HEK293 (cell line): ENCODE measurements around the gene CLEC4A.

Source experiments
- CTCF ChIA-PET: fragments of 350-600 bp; formaldehyde crosslinking; extraction: SDS; loops from one replicate; lab custom pipeline; 2021; ENCODE audit warnings: antibody characterized with exemption; lab: Yijun Ruan, JAX
- POLR2A ChIA-PET: fragments of 300-600 bp; formaldehyde crosslinking; extraction: SDS; loops from one replicate; lab custom pipeline; 2020; ENCODE audit warnings: antibody characterized with exemption, inconsistent platforms; lab: Yijun Ruan, JAX
- H3K27ac ChIP-seq: fragments of 200-500 bp; sonication (Bioruptor generic); 2 replicates; pipeline ENCODE4 v1.5.1; 2014; ENCODE audit warnings: low read depth, low read length, control low read depth, inconsistent platforms; ENCODE audit errors: extremely low read depth
- H3K36me3 ChIP-seq, 2 experiments: fragments of 200-500 bp in 1 of 2; sonication (Bioruptor generic) in 1 of 2; 1 replicate in 1 of 2; 2 replicates in 1 of 2; pipeline ENCODE4 v1.5.1; 2014 to 2017; ENCODE audit warnings: inconsistent platforms in 2 of 2, low read length in 2 of 2; ENCODE audit not compliant: control insufficient read depth in 2 of 2, insufficient read depth in 1 of 2
- H3K4me1 ChIP-seq: fragments of 200-500 bp; sonication (Bioruptor generic); 2 replicates; pipeline ENCODE4 v1.5.1; 2014; ENCODE audit warnings: mild to moderate bottlenecking, low read length, inconsistent platforms; ENCODE audit not compliant: control insufficient read depth, insufficient read depth
- H3K4me3 ChIP-seq: 2 replicates; pipeline ENCODE4 v1.5.1; 2011; ENCODE audit warnings: low read depth, mild to moderate bottlenecking, control low read depth, low read length, moderate library complexity
- H3K9me3 ChIP-seq: fragments of 200-500 bp; sonication (Bioruptor generic); 2 replicates; pipeline ENCODE4 v1.5.1; 2014; ENCODE audit warnings: low read depth, low read length, inconsistent platforms; ENCODE audit not compliant: control insufficient read depth, insufficient read depth
- AEBP2 ChIP-seq: fragments of 450-650 bp; formaldehyde crosslinking; IDR thresholded peaks from 2 replicates; pipeline ENCODE4 v1.5.1; 2016; ENCODE audit warnings: missing biosample characterization, missing genetic modification characterization, borderline replicate concordance
- ATF2 ChIP-seq: fragments of 450-650 bp; formaldehyde crosslinking; IDR thresholded peaks from 2 replicates; pipeline ENCODE4 v1.5.1; 2016; ENCODE audit warnings: missing biosample characterization, missing genetic modification characterization, low read depth
- CTCF ChIP-seq: fragments of 450-650 bp; formaldehyde crosslinking; IDR thresholded peaks from 2 replicates; pipeline ENCODE4 v1.5.1; 2016; ENCODE audit warnings: missing biosample characterization, missing genetic modification characterization
- FEZF1 ChIP-seq: fragments of 450-650 bp; formaldehyde crosslinking; IDR thresholded peaks from 2 replicates; pipeline ENCODE4 v1.5.1; 2016; ENCODE audit warnings: missing biosample characterization, missing genetic modification characterization
- GFI1B ChIP-seq: fragments of 450-650 bp; formaldehyde crosslinking; IDR thresholded peaks from 2 replicates; pipeline ENCODE4 v1.5.1; 2016; ENCODE audit warnings: missing biosample characterization, missing genetic modification characterization
- GLI2 ChIP-seq: fragments of 450-650 bp; formaldehyde crosslinking; IDR thresholded peaks from 2 replicates; pipeline ENCODE4; 2017; ENCODE audit warnings: missing biosample characterization, missing genetic modification characterization, low read depth, borderline replicate concordance
- GLI4 ChIP-seq: fragments of 450-650 bp; formaldehyde crosslinking; IDR thresholded peaks from 2 replicates; pipeline ENCODE4 v1.5.1; 2016; ENCODE audit warnings: missing biosample characterization, missing genetic modification characterization
- TCF7L2 ChIP-seq: IDR thresholded peaks from 2 replicates; pipeline ENCODE4 v1.6.1; 2011; ENCODE audit warnings: low read depth, mild to moderate bottlenecking, inconsistent platforms, low read length, moderate library complexity, borderline replicate concordance
- YY2 ChIP-seq: fragments of 450-650 bp; formaldehyde crosslinking; IDR thresholded peaks from 2 replicates; pipeline ENCODE4 v1.5.1; 2016; ENCODE audit warnings: missing biosample characterization, missing genetic modification characterization
- ZBTB48 ChIP-seq: fragments of 450-650 bp; formaldehyde crosslinking; IDR thresholded peaks from 2 replicates; pipeline ENCODE4 v1.5.1; 2016; ENCODE audit warnings: missing biosample characterization, missing genetic modification characterization
- ZBTB7A ChIP-seq: fragments of 450-650 bp; formaldehyde crosslinking; IDR thresholded peaks from 2 replicates; pipeline ENCODE4 v1.5.1; 2016; ENCODE audit warnings: low read depth, missing biosample characterization, missing genetic modification characterization
- ZBTB8A ChIP-seq: fragments of 450-650 bp; formaldehyde crosslinking; IDR thresholded peaks from 2 replicates; pipeline ENCODE4 v1.5.1; 2016; ENCODE audit warnings: missing biosample characterization, missing genetic modification characterization
- ZFP41 ChIP-seq: fragments of 450-650 bp; formaldehyde crosslinking; IDR thresholded peaks from 2 replicates; pipeline ENCODE4 v1.5.1; 2016; ENCODE audit warnings: missing biosample characterization, missing genetic modification characterization, borderline replicate concordance
- ZNF10 ChIP-seq: fragments of 450-650 bp; formaldehyde crosslinking; IDR thresholded peaks from 2 replicates; pipeline ENCODE4 v1.5.1; 2017; ENCODE audit warnings: missing biosample characterization, missing genetic modification characterization
- ZNF133 ChIP-seq: fragments of 450-650 bp; formaldehyde crosslinking; IDR thresholded peaks from 2 replicates; pipeline ENCODE4 v1.5.1; 2016; ENCODE audit warnings: missing biosample characterization, missing genetic modification characterization
- ZNF155 ChIP-seq: fragments of 450-650 bp; formaldehyde crosslinking; IDR thresholded peaks from 2 replicates; pipeline ENCODE4 v1.5.1; 2016; ENCODE audit warnings: missing biosample characterization, missing genetic modification characterization
- ZNF16 ChIP-seq: fragments of 450-650 bp; formaldehyde crosslinking; IDR thresholded peaks from 2 replicates; pipeline ENCODE4 v1.5.1; 2016; ENCODE audit warnings: low read depth, missing biosample characterization, missing genetic modification characterization
- ZNF280C ChIP-seq: fragments of 450-650 bp; formaldehyde crosslinking; IDR thresholded peaks from 2 replicates; pipeline ENCODE4 v1.5.1; 2016; ENCODE audit warnings: missing biosample characterization, missing genetic modification characterization
- ZNF416 ChIP-seq: fragments of 450-650 bp; formaldehyde crosslinking; IDR thresholded peaks from 2 replicates; pipeline ENCODE4 v1.5.1; 2016; ENCODE audit warnings: missing biosample characterization, missing genetic modification characterization
- ZNF561 ChIP-seq: fragments of 450-650 bp; IDR thresholded peaks from 2 replicates; pipeline ENCODE4 v1.5.1; 2018; ENCODE audit warnings: missing biosample characterization, missing genetic modification characterization, borderline replicate concordance
- ZNF629 ChIP-seq: fragments of 450-650 bp; formaldehyde crosslinking; IDR thresholded peaks from 2 replicates; pipeline ENCODE4 v1.5.1; 2017; ENCODE audit warnings: missing biosample characterization, missing genetic modification characterization
- ZNF645 ChIP-seq: fragments of 450-650 bp; formaldehyde crosslinking; IDR thresholded peaks from 2 replicates; pipeline ENCODE4; 2016; ENCODE audit warnings: missing biosample characterization, missing genetic modification characterization
- ZNF658 ChIP-seq: fragments of 450-650 bp; formaldehyde crosslinking; IDR thresholded peaks from 2 replicates; pipeline ENCODE4; 2016; ENCODE audit warnings: missing biosample characterization, missing genetic modification characterization
- ZNF677 ChIP-seq: fragments of 450-650 bp; IDR thresholded peaks from 2 replicates; pipeline ENCODE4 v1.5.0; 2018; ENCODE audit warnings: missing biosample characterization, mild to moderate bottlenecking, missing genetic modification characterization, moderate library complexity
- ZNF76 ChIP-seq: fragments of 450-650 bp; formaldehyde crosslinking; IDR thresholded peaks from 2 replicates; pipeline ENCODE4; 2016; ENCODE audit warnings: low read depth, missing biosample characterization, missing genetic modification characterization, borderline replicate concordance
- ZNF768 ChIP-seq: fragments of 450-650 bp; formaldehyde crosslinking; IDR thresholded peaks from 2 replicates; pipeline ENCODE4 v1.5.1; 2018; ENCODE audit warnings: missing biosample characterization, mild to moderate bottlenecking, missing genetic modification characterization
- ZSCAN18 ChIP-seq: fragments of 450-650 bp; formaldehyde crosslinking; IDR thresholded peaks from 2 replicates; pipeline ENCODE4 v1.5.1; 2016; ENCODE audit warnings: missing biosample characterization, missing genetic modification characterization

CLEC4A gene

GRCh38 chr12:8093291-8093690, 30.1 kb upstream of the CLEC4A start:
- no peak for TF ChIP-seq GLI2 (tag by site-specific recombination)
- TF ChIP-seq ZNF10 (tag by site-specific recombination): no peak
- TF ChIP-seq ZNF280C (tag by site-specific recombination): no peak
- no peak for TF ChIP-seq TCF7L2
- no peak for TF ChIP-seq ZBTB8A (tag by site-specific recombination)
- TF ChIP-seq ZFP41: no peak
- TF ChIP-seq ZBTB7A (tag by site-specific recombination): no peak
- no peak for TF ChIP-seq ZSCAN18 (tag by site-specific recombination)
- no peak for TF ChIP-seq ZNF629 (tag by site-specific recombination)
- no peak for TF ChIP-seq ZNF768 (tag by site-specific recombination)
- TF ChIP-seq ZBTB48 (tag by site-specific recombination): no peak
- no peak for TF ChIP-seq FEZF1 (tag by site-specific recombination)
- no peak for TF ChIP-seq GFI1B (tag by site-specific recombination)
- no peak for TF ChIP-seq GLI4 (tag by site-specific recombination)
- no peak for TF ChIP-seq ZNF155 (tag by site-specific recombination)
- TF ChIP-seq ZNF16 (tag by site-specific recombination): no peak
- POLR2A ChIA-PET: no interaction called here
- Histone ChIP-seq H3K27ac (no peak overlapping the region), H3K36me3 (peaks cover 61 to 83% of the 10 kb centered on the region in 2 experiments), H3K4me1 (no peaks in the 10 kb centered on the region), H3K9me3 (no peaks in the 10 kb centered on the region), H3K4me3 (no peak overlapping the region)
- CTCF ChIA-PET: interaction anchor here (0.6 to 1.5 kb wide), 3 partner anchors 15 to 144 kb away, joined by 3 to 5 read pairs (median 4); no protein-coding TSS in a partner anchor

- peaks cover 44 to 63% of the 10 kb centered on the region in 2 experiments for H3K36me3 ChIP-seq
- ChIA-PET POLR2A (no interaction called here), CTCF (interaction anchor here (0.6 to 1.6 kb wide), 4 partner anchors 9 to 136 kb away, joined by 4 read pairs; no protein-coding TSS in a partner anchor)
- no peaks in the 10 kb centered on the region for H3K4me1 ChIP-seq
- no peaks in the 10 kb centered on the region for H3K9me3 ChIP-seq
- H3K27ac ChIP-seq: no peak overlapping the region
- no peak overlapping the region for H3K4me3 ChIP-seq
- TF ChIP-seq ZNF561 (tag by site-specific recombination) (no peak), ZNF658 (tag by site-specific recombination) (no peak), YY2 (no peak), ZNF133 (tag by site-specific recombination) (no peak), ZNF677 (tag by site-specific recombination) (no peak), CTCF (tag by site-specific recombination) (no peak), ATF2 (no peak), ZNF76 (tag by site-specific recombination) (no peak), ZNF645 (tag by site-specific recombination) (no peak), ZNF416 (tag by site-specific recombination) (no peak), AEBP2 (tag by site-specific recombination) (no peak)
Observed at GRCh38 chr12:8096281-8096915, 27.0 kb upstream of the CLEC4A start.
